Measurements from ENCODE around the gene AFF2.

GRCh38 chrX:149010853-149011224 lies 510.4 kb downstream of the AFF2 start:
- TF ChIP-seq TARDBP (IDR thresholded peaks at IDR 0.05): no peak
- TF ChIP-seq FOXM1 (IDR thresholded peaks at IDR 0.05; ENCODE audit: borderline replicate concordance): no peak
- TF ChIP-seq ELF4 (IDR thresholded peaks at IDR 0.05): no peak
- TF ChIP-seq SUZ12 (IDR thresholded peaks at IDR 0.05): no peak
- TF ChIP-seq BHLHE40 (IDR thresholded peaks at IDR 0.05; ENCODE audit: borderline replicate concordance): no peak
- TF ChIP-seq NFRKB (IDR thresholded peaks at IDR 0.05): no peak
